Activated CD8-positive, alpha-beta memory T cell treated with anti-CD3 and anti-CD28 coated beads for 48 hours (primary cell): ENCODE data around the gene CPSF3.
"Not testable (repeated sequence)": the region's sequence is repeated elsewhere in the genome, so short reads cannot be mapped to it uniquely, and the experiment has no call there.

ENCODE experiments used
- DNase-seq, 3 experiments: peaks; one replicate each; pipeline ENCODE4 v3.0.0-alpha.2; 2020; ENCODE audit warnings: low read depth in 2 of 3, low spot score in 2 of 3

CPSF3 gene

GRCh38 chr2:9392898-9393765, 30.3 kb upstream of the CPSF3 start:
- no peak for DNase-seq

GRCh38 chr2:9394816-9395215, 28.6 kb upstream of the CPSF3 start:
- DNase-seq, result no peak

- DNase-seq, result no peak
Measured at GRCh38 chr2:9397201-9397600, 26.3 kb upstream of the CPSF3 start.

- not testable (repeated sequence) for DNase-seq
Measured at GRCh38 chr2:9398251-9398650, 25.2 kb upstream of the CPSF3 start.

- no peak for DNase-seq
Measured at GRCh38 chr2:9398881-9399780, 24.3 kb upstream of the CPSF3 start.

GRCh38 chr2:9400268-9401058, 23.0 kb upstream of the CPSF3 start:
- DNase-seq, result no peak

GRCh38 chr2:9401059-9401547, 22.4 kb upstream of the CPSF3 start:
- DNase-seq, result no peak

- no peak for DNase-seq
Measured at GRCh38 chr2:9401646-9402371, 21.6 kb upstream of the CPSF3 start.

- no peak for DNase-seq
Measured at GRCh38 chr2:9403924-9404323, 19.5 kb upstream of the CPSF3 start.

- no peak for DNase-seq
Measured at GRCh38 chr2:9404451-9404850, 19.0 kb upstream of the CPSF3 start.

- DNase-seq, result no peak
Measured at GRCh38 chr2:9405636-9406035, 17.8 kb upstream of the CPSF3 start.

GRCh38 chr2:9406529-9407362, 16.7 kb upstream of the CPSF3 start:
- no peak for DNase-seq

- DNase-seq, result no peak
Measured at GRCh38 chr2:9407363-9407811, 16.1 kb upstream of the CPSF3 start.

GRCh38 chr2:9408641-9409151, 14.8 kb upstream of the CPSF3 start:
- DNase-seq, result no peak

- no peak for DNase-seq
Measured at GRCh38 chr2:9410108-9410507, 13.3 kb upstream of the CPSF3 start.

GRCh38 chr2:9412781-9413180, 10.7 kb upstream of the CPSF3 start:
- DNase-seq, result no peak

- no peak for DNase-seq
Measured at GRCh38 chr2:9415516-9416169, 7.8 kb upstream of the CPSF3 start.

- no peak for DNase-seq
Measured at GRCh38 chr2:9416267-9416961, 7.0 kb upstream of the CPSF3 start.
